ENCODE results near the gene JCHAIN.
"Not testable (repeated sequence)": the region's sequence is repeated elsewhere in the genome, so short reads cannot be mapped to it uniquely, and the experiment has no call there.

JCHAIN gene

GRCh38 chr4:70654605-70655011 lies 11.7 kb downstream of the JCHAIN start:
- no peak overlapping the region for H3K27ac ChIP-seq
- no peak overlapping the region for H3K4me3 ChIP-seq

GRCh38 chr4:70651864-70652506 lies 14.3 kb downstream of the JCHAIN start:
- no peak overlapping the region for H3K4me3 ChIP-seq
- H3K27ac ChIP-seq = no peak overlapping the region

GRCh38 chr4:70650741-70651140 lies 15.6 kb downstream of the JCHAIN start:
- H3K27ac ChIP-seq, H3K4me3 ChIP-seq: not testable (repeated sequence)

GRCh38 chr4:70640192-70640591 lies 26.1 kb downstream of the JCHAIN start:
- Histone ChIP-seq H3K27ac (no peak overlapping the region), H3K4me3 (no peak overlapping the region)

- no peak overlapping the region for H3K4me3 ChIP-seq
- H3K27ac ChIP-seq = no peak overlapping the region
Measured at GRCh38 chr4:70637239-70637913, 28.9 kb downstream of the JCHAIN start.

- Histone ChIP-seq H3K4me3 (no peak overlapping the region), H3K27ac (no peak overlapping the region)
Measured at GRCh38 chr4:70634482-70634881, 31.8 kb downstream of the JCHAIN start.

- Histone ChIP-seq H3K27ac (no peak overlapping the region), H3K4me3 (no peak overlapping the region)
Measured at GRCh38 chr4:70632028-70632427, 34.3 kb downstream of the JCHAIN start.

GRCh38 chr4:70630162-70630561 lies 36.1 kb downstream of the JCHAIN start:
- H3K4me3 ChIP-seq = no peak overlapping the region
- no peak overlapping the region for H3K27ac ChIP-seq

GRCh38 chr4:70629469-70630090 lies 36.7 kb downstream of the JCHAIN start:
- H3K27ac ChIP-seq = no peak overlapping the region
- no peak overlapping the region for H3K4me3 ChIP-seq

GRCh38 chr4:70628444-70628843 lies 37.9 kb downstream of the JCHAIN start, which contains the start of gene ENAM:
Gene ENAM, plus strand, starts transcription at chr4:70628744. Its CDS starts 757 bp downstream, at chr4:70629501.
- H3K27ac ChIP-seq = no peak within 1 kb of the TSS
- H3K4me3 ChIP-seq = no peak within 1 kb of the TSS

GRCh38 chr4:70627620-70628019 lies 38.7 kb downstream of the JCHAIN start:
- Histone ChIP-seq H3K4me3 (no peak overlapping the region), H3K27ac (no peak overlapping the region)

- H3K27ac ChIP-seq = no peak overlapping the region
Measured at GRCh38 chr4:70624226-70624793, 42.0 kb downstream of the JCHAIN start.

GRCh38 chr4:70623323-70623722 lies 43.0 kb downstream of the JCHAIN start:
- no peak overlapping the region for H3K4me3 ChIP-seq
- no peak overlapping the region for H3K27ac ChIP-seq

More at GRCh38 chr4:70624226-70624793, 42.0 kb downstream of the JCHAIN start:
- H3K4me3 ChIP-seq = no peak overlapping the region

- H3K27ac ChIP-seq = no peak overlapping the region
Measured at GRCh38 chr4:70619778-70620177, 46.5 kb downstream of the JCHAIN start.

GRCh38 chr4:70619288-70619687 lies 47.0 kb downstream of the JCHAIN start:
- no peak overlapping the region for H3K4me3 ChIP-seq
- H3K27ac ChIP-seq = no peak overlapping the region

More at GRCh38 chr4:70619778-70620177, 46.5 kb downstream of the JCHAIN start:
- no peak overlapping the region for H3K4me3 ChIP-seq

- peak overlapping the region in 4 of 21 experiments; percentile 19 to 59 (median 34) for H3K27ac ChIP-seq
- peak overlapping the region in 2 of 7 experiments; percentile 6 to 18 for H3K4me3 ChIP-seq
Measured at GRCh38 chr4:70614184-70614555, 52.1 kb downstream of the JCHAIN start.

GRCh38 chr4:70613306-70614183 lies 52.8 kb downstream of the JCHAIN start:
- Histone ChIP-seq H3K4me3 (peak overlapping the region in 2 of 7 experiments; percentile 6 to 18), H3K27ac (peak overlapping the region in 4 of 21 experiments; percentile 19 to 59 (median 34))

GRCh38 chr4:70608324-70608723 lies 58.0 kb downstream of the JCHAIN start:
- Histone ChIP-seq H3K4me3 (no peak overlapping the region), H3K27ac (no peak overlapping the region)

GRCh38 chr4:70607334-70607853 lies 58.9 kb downstream of the JCHAIN start:
- Histone ChIP-seq H3K4me3 (no peak overlapping the region), H3K27ac (no peak overlapping the region)
